ENCODE results near the gene DENND2C. TPM values are rescaled to one million over a fixed set of nuclear protein-coding genes. Genes with fewer than 3 reads are reported as not detected.

DENND2C gene
- total and polyA plus RNA-seq, 2 experiments from 2014 or later: 1.4 to 5.6 TPM

- Histone ChIP-seq H3K4me3 (no peak overlapping the region), H3K36me3 (replicated peaks; ENCODE audit: insufficient read depth, low read depth) (no peaks in the 10 kb centered on the region), H2AFZ (no peak overlapping the region), H3K27me3 (peaks cover 3% of the 10 kb centered on the region), H3K4me2 (peak overlapping the region; percentile 78), H4K20me1 (ENCODE audit: insufficient read depth, poor library complexity, severe bottlenecking) (no peaks in the 10 kb centered on the region), H3K4me1 (ENCODE audit: insufficient read depth) (no peaks in the 10 kb centered on the region), H3K9me3 (ENCODE audit: low read depth) (no peaks in the 10 kb centered on the region), H3K79me2 (peaks cover 6% of the 10 kb centered on the region), H3K27ac (peak overlapping the region; percentile 82), H3K9me2 (replicated peaks; ENCODE audit: insufficient read depth) (no peaks in the 10 kb centered on the region)
- no peak for DNase-seq (ENCODE audit: low spot score)
- WGBS (ENCODE audit: low lambda C conversion rate, missing lambda C conversion rate): 76% methylated on average over 9 of the region's 9 CpGs
- no peak for TF ChIP-seq EZH2 (IDR thresholded peaks at IDR 0.05; ENCODE audit: borderline replicate concordance)
- peak; percentile 47 for TF ChIP-seq CTCF (IDR thresholded peaks at IDR 0.05; ENCODE audit: poor library complexity)
- no peak for TF ChIP-seq EZH2phosphoT487 (IDR thresholded peaks at IDR 0.05; ENCODE audit: low read depth, severe bottlenecking, unreplicated experiment)
Observed at GRCh38 chr1:114671011-114671938, 1.4 kb upstream of the DENND2C start.

- WGBS (ENCODE audit: low lambda C conversion rate, missing lambda C conversion rate): 5% methylated on average over 29 of the region's 45 CpGs
- H3K9me2 ChIP-seq (replicated peaks; ENCODE audit: insufficient read depth): no peaks in the 10 kb centered on the region
- H3K4me3 ChIP-seq: peak overlapping the region; percentile 88
- no peaks in the 10 kb centered on the region for H3K27me3 ChIP-seq
- H4K20me1 ChIP-seq (ENCODE audit: insufficient read depth, poor library complexity, severe bottlenecking): no peaks in the 10 kb centered on the region
- TF ChIP-seq EZH2 (IDR thresholded peaks at IDR 0.05; ENCODE audit: borderline replicate concordance): no peak
- TF ChIP-seq EZH2phosphoT487 (IDR thresholded peaks at IDR 0.05; ENCODE audit: low read depth, severe bottlenecking, unreplicated experiment): no peak
- TF ChIP-seq CTCF (IDR thresholded peaks at IDR 0.05; ENCODE audit: poor library complexity): peak; percentile 7
- H3K27ac ChIP-seq: peak overlapping the region; percentile 82
- H3K79me2 ChIP-seq: peaks cover 6% of the 10 kb centered on the region
- DNase-seq (ENCODE audit: low spot score): peak; percentile 96
- no peaks in the 10 kb centered on the region for H3K9me3 ChIP-seq (ENCODE audit: low read depth)
- H2AFZ ChIP-seq: peak overlapping the region; percentile 66
- no peaks in the 10 kb centered on the region for H3K4me1 ChIP-seq (ENCODE audit: insufficient read depth)
- H3K4me2 ChIP-seq: peak overlapping the region; percentile 78
- H3K36me3 ChIP-seq (replicated peaks; ENCODE audit: insufficient read depth, low read depth): no peaks in the 10 kb centered on the region
Observed at GRCh38 chr1:114670083-114671010, 498 bp upstream of the DENND2C start.

- WGBS (ENCODE audit: low lambda C conversion rate, missing lambda C conversion rate): 33% methylated on average over 13 of the region's 13 CpGs
- no peaks in the 10 kb centered on the region for H3K9me3 ChIP-seq (ENCODE audit: low read depth)
- H2AFZ ChIP-seq: peak overlapping the region; percentile 66
- peak overlapping the region; percentile 78 for H3K4me2 ChIP-seq
- no peaks in the 10 kb centered on the region for H3K9me2 ChIP-seq (replicated peaks; ENCODE audit: insufficient read depth)
- peaks cover 6% of the 10 kb centered on the region for H3K79me2 ChIP-seq
- H4K20me1 ChIP-seq (ENCODE audit: insufficient read depth, poor library complexity, severe bottlenecking): no peaks in the 10 kb centered on the region
- peak overlapping the region; percentile 88 for H3K4me3 ChIP-seq
- DNase-seq (ENCODE audit: low spot score): peak; percentile 18
- H3K27ac ChIP-seq: peak overlapping the region; percentile 82
- H3K27me3 ChIP-seq: no peaks in the 10 kb centered on the region
- H3K36me3 ChIP-seq (replicated peaks; ENCODE audit: insufficient read depth, low read depth): no peaks in the 10 kb centered on the region
- H3K4me1 ChIP-seq (ENCODE audit: insufficient read depth): no peaks in the 10 kb centered on the region
- TF ChIP-seq EZH2 (IDR thresholded peaks at IDR 0.05; ENCODE audit: borderline replicate concordance) (no peak), CTCF (IDR thresholded peaks at IDR 0.05; ENCODE audit: poor library complexity) (no peak), EZH2phosphoT487 (IDR thresholded peaks at IDR 0.05; ENCODE audit: low read depth, severe bottlenecking, unreplicated experiment) (no peak)
Observed at GRCh38 chr1:114668784-114669561, 876 bp downstream of the DENND2C start.

All from hepatocyte (in vitro differentiated cells).